Right atrium auricular region (tissue), 2 donors: ENCODE results near the gene ABCA9. TPM values are rescaled to one million over a fixed set of nuclear protein-coding genes. Genes with fewer than 3 reads are reported as not detected.

Experiments
- DNase-seq: peaks from one replicate; pipeline ENCODE4 v3.0.0-alpha.2; 2019; ENCODE audit warnings: low spot score
- H3K27ac ChIP-seq, 2 donors: fragments of 200-600 bp; sonication (generic); 1 replicate in 1 of 2; 2 replicates in 1 of 2; pipeline ENCODE4 v1.5.1; 2016 to 2019
- H3K27me3 ChIP-seq, 2 donors: fragments of 200-600 bp; sonication (generic); one replicate each; pipeline versions ENCODE4 v1.5.1 to v1.6.0; 2017 to 2019
- H3K36me3 ChIP-seq: fragments of 200-600 bp; sonication (generic); one replicate; pipeline ENCODE4 v1.5.1; 2016
- H3K4me1 ChIP-seq, 2 donors: fragments of 200-600 bp; sonication (generic); one replicate each; pipeline versions ENCODE4 v1.5.1 to v1.6.0; 2017 to 2019
- H3K4me3 ChIP-seq, 2 donors: fragments of 200-600 bp; sonication (generic); 1 replicate in 1 of 2; 2 replicates in 1 of 2; pipeline ENCODE4 v1.5.1; 2017 to 2019; ENCODE audit warnings: mild to moderate bottlenecking in 1 of 2, moderate library complexity in 1 of 2
- H3K9me3 ChIP-seq, 2 donors: fragments of 200-600 bp; sonication (generic); one replicate each; pipeline ENCODE4 v1.5.1; 2019
- CTCF ChIP-seq, 2 donors: fragments of 200-600 bp; sonication (generic); IDR thresholded peaks; one replicate each; pipeline ENCODE4 v1.5.1; 2019; ENCODE audit warnings: antibody characterized with exemption in 2 of 2
- total RNA-seq, 2 donors: library from RNA; depleted of rRNA; stranded (reverse); fragments of >200 nt; gene quantifications; one replicate each; pipeline ENCODE4 v1.1.0, GENCODE V29; 2016

ABCA9 gene
- total RNA-seq, 2 donors from 2014 or later, result 11.3 to 11.8 TPM

GRCh38 chr17:69069226-69069750, 8.6 kb upstream of the ABCA9 start:
- DNase-seq, result no peak
- no peak overlapping the region for H3K27ac ChIP-seq
- H3K4me3 ChIP-seq, result no peak overlapping the region
- H3K9me3 ChIP-seq, result peaks cover 0 to 13% of the 10 kb centered on the region in 2 donors
- no peaks in the 10 kb centered on the region for H3K36me3 ChIP-seq
- H3K27me3 ChIP-seq, result no peaks in the 10 kb centered on the region
- TF ChIP-seq CTCF (IDR thresholded peaks at IDR 0.05), result no peak
- H3K4me1 ChIP-seq, result no peaks in the 10 kb centered on the region

DNA sequence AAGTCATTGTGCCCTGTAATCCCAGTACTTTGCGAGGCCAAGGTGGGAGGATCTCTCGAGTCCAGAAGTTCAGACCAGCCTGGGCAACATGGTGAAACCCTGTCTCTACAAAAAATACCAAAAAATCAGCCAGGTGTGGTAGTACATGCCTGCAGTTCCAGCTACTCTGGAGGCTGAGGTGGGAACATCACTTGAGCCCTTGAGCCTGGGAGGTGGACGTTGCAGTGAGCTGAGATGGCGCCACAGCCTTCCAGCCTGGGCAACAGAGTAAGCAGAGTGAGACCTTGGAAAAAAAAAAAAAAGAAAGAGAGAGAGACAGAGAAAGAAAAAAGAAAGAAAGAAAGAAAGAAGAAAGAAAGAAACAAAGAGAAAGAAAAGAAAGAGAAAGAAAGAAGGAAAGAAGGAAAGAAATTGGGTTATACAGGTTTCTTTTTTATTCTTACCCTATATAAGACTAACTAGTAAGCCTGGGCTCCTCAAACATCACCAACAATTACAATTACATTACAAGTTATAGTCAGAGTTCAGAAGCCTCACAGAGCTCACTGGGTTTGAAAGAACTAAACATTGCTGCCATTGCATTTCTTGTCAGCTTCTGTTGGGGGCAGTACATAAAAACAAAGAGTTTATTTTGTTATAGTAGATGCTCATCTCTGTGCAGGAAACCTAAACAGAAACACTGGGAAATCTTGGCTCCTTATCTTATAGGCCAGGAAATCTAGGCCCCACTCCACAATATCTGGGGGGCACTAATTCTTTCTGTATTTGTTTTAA, 6.7 kb upstream of the ABCA9 start:
- Histone ChIP-seq H3K36me3 (no peaks in the 10 kb centered on the region), H3K27ac (no peak overlapping the region), H3K9me3 (peaks cover 0 to 3% of the 10 kb centered on the region in 2 donors), H3K4me1 (no peaks in the 10 kb centered on the region), H3K27me3 (no peaks in the 10 kb centered on the region), H3K4me3 (no peak overlapping the region)
- DNase-seq, result no peak
- TF ChIP-seq CTCF (IDR thresholded peaks at IDR 0.05), result peak in 1 of 2 donors; percentile 9

DNA sequence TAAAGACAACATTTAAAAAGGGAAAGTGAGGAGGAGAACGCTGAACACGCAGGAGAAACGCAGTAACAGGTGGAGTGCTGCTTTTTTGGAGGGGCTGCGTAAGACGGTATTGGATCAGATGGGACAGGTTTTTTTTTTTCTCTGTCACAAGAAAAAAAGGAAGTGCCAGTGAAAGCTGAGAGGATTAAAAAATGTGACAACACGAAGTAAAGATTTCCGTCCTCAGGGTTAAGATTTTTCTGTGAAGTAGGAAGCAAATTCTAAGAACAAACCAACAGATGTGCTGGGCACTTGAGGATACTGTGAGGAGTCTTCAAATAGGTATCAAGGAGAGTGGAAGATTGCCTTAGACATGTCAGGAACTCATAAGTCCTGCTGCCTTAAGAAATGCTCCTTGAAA, 5.8 kb upstream of the ABCA9 start:
- Histone ChIP-seq H3K4me3 (no peak overlapping the region), H3K27ac (no peak overlapping the region), H3K36me3 (no peaks in the 10 kb centered on the region), H3K9me3 (peaks cover 0 to 3% of the 10 kb centered on the region in 2 donors), H3K4me1 (no peaks in the 10 kb centered on the region), H3K27me3 (no peaks in the 10 kb centered on the region)
- no peak for TF ChIP-seq CTCF (IDR thresholded peaks at IDR 0.05)
- DNase-seq, result no peak

- no peaks in the 10 kb centered on the region for H3K36me3 ChIP-seq
- H3K4me1 ChIP-seq, result no peaks in the 10 kb centered on the region
- TF ChIP-seq CTCF (IDR thresholded peaks at IDR 0.05), result no peak
- H3K27me3 ChIP-seq, result no peaks in the 10 kb centered on the region
- H3K27ac ChIP-seq, result no peak overlapping the region
- H3K9me3 ChIP-seq, result peaks cover 0 to 3% of the 10 kb centered on the region in 2 donors
- no peak overlapping the region for H3K4me3 ChIP-seq
- DNase-seq, result no peak
Measured at GRCh38 chr17:69065113-69065512, 4.4 kb upstream of the ABCA9 start.

DNA sequence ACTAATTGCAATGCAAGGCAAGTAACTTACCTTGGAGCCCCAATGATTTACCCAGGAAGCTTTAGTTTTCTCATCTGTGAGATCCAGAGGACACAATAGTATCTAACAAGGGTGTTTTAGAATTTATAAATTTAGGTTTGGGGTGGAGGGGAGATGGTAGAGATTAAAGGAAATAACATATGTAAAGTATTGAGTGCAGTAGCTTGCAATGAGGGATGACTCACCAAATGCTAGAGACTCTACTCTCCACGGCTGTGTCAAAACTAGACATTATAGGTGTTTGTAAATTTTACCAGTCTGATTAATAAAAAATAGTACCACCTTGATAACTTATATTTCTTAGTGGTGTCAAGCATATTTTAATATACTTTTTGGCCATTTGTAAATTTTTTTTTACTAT, 3.7 kb upstream of the ABCA9 start:
- no peak for TF ChIP-seq CTCF (IDR thresholded peaks at IDR 0.05)
- Histone ChIP-seq H3K27me3 (no peaks in the 10 kb centered on the region), H3K4me3 (no peak overlapping the region), H3K4me1 (no peaks in the 10 kb centered on the region), H3K27ac (no peak overlapping the region), H3K9me3 (peaks cover 0 to 3% of the 10 kb centered on the region in 2 donors), H3K36me3 (no peaks in the 10 kb centered on the region)
- no peak for DNase-seq
